HUDEP-2 (cell line): ENCODE results near the gene OSBPL2.

ENCODE experiments used
- DNase-seq, 76 experiments: peaks; one replicate each; lab custom pipeline; 2025; ENCODE audit not compliant: unreplicated experiment in 76 of 76; lab: John Stamatoyannopoulos, UW

OSBPL2 gene

DNA sequence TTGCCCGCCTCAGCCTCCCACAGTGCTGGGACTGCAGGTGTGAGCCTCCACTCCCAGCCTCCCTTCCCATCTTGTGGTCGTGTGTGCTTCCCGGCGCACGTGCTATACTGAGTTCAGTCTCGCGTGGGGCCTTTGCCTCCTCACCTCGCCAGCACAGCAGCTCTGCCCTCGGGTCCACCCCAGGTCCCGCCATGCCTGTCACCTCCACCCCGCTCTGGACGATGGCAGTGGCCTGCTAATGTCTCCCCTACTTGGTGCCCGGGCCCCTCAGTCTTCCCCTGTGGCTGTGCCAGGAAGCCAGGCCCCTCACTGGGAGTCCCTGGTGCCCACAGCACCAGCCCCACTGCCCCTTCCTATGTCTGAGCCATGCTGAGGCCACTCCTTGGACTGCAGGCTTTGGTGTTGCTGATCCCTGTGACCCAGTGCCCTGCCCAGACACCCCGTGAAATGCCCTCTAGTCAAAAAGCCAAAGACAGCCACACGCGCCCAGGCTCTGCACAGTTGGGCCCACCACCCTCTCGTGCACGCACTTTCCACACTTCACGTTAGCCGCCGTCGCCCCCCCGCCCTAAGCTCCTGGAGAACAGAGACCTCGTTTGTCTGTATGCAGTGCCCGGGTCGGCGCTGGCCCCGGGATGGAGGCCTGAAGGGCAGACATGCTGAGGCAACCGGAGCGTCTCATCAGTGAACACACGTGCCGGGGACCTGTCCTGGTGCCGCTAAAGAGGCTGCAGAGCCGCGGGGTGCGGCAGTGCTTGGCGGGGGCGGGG lies 32.5 kb upstream of the OSBPL2 start:
- DNase-seq, result no peak

DNA sequence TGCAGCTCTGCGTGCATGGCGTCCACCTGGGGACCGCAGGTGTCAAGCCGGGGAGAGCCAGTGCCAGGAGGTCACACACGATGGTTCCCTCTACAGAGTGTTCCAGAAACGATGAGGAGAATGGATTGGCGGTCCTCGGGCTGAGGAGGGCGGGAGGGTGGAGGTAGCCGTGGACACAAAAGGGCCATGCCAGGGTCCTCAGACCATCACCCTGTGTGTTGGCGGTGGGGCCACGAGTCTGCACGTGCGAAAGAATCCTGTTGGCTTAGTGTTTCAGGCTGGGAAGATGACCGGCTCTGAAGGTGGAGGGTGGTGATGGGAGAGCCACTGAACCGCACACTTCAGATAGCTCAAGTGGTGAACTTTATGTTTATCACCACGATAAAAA lies 31.9 kb upstream of the OSBPL2 start:
- no peak for DNase-seq

DNA sequence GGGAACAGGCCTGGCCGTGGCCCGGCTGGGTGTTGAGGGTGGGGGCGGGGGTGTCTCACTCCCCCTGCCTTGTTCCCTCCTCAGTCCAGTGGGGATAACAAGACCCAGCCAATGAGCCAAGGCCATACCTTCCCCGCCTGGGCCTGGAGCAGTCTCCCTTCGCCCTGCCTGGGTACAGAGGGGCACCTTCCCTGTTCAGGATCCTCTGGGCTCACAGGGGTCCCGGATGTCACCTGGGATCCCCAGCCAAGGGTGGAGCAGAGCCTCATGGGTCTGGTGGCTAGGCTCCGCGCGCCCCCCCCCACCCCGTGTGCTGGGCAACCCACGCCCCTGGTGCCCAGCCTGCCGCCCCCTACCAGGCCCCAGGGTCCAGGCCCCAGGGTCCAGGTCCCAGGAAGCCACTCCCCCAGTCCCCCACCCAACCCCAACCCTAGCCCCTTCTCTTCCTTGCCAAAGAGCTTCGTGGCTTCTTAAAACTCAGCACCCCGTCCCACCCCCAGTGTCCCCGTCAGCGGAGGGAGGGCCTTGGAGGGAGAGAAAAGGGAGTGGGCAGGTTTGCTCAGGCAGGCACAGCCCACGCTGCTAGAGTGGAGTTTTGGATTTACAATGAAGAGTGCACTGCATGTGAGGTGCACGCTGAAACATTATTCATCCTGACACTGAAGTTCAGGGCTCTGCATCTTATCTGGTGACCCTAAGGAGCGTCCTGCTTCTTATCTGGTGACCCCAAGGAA lies 30.1 kb upstream of the OSBPL2 start:
- no peak for DNase-seq

DNA sequence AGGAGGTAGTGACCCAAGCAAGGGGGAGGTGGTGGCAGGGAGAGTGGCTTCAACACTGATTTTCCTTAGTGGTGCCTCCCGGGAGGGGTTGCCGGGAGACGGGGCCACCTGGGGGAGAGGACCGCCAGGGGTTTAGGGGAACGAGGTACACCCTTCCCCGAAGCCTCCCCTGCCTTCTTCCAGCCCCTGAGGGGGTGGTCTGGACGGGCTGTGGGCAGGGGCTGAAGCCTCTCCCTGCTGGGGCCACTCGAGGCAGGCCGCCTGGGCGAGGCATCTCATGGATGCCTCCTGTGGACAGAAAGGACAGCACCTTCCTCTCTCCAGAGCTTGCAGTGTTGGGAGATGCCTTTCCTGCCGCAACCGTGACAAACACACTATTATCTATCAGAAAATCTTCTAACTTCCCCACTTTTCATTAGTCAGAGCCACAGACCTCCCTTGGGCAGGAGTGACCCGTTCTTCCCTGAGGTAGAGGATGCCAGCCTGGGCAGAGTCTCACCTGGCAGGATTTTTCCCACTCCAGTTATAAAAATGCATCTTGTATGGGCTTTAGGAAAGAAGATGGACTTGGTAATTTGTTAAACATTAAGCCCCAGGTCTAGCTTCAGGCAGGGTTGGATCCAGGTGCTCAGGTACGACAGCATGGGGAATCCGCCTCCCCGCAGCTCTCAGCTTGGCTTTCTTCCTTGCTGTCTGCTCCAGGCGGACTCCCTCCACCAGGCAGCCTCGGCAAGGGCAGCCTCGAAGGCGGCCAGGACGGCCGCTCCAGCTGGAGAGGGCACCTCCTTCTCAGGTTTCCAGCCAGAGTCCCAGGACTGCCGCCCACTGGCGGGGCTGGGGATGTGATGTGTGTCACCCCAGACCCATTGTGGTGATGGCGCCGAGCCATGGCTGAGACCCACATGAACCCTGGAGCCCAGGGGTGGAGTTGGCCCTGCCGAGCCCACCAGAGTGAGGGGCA lies 29.2 kb upstream of the OSBPL2 start:
- DNase-seq, result no peak

DNA sequence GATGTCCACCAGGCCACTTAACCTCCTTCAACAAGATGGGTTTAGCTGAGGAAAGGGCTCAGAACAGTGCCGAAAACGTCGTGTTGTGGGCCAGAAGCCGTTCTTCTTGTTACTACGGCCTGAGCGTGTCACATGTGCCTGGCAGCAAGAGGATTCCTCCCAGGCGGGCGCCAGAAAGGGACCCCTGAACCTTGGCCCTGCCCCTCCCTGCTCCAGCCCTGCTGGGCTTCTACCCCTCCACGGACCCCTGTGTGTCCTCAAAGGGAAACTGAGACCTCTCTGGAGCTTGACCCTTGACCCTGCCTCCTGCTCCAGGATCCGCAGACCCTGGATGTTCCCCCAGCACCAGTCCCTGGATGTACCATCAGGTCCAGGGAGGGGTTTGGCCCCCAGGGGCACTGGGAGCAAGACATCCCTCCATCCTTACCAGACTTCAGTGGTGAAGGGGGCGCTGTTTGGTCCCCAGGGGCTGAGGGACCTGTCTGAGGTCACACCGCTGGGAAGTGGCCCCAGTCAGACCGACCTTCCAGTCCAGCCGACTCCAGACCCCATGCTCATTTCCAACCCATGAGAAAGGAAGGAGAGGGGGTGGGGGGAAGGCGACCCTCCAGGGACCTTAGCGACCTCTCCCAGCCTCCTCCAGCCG lies 28.3 kb upstream of the OSBPL2 start:
- no peak for DNase-seq

DNA sequence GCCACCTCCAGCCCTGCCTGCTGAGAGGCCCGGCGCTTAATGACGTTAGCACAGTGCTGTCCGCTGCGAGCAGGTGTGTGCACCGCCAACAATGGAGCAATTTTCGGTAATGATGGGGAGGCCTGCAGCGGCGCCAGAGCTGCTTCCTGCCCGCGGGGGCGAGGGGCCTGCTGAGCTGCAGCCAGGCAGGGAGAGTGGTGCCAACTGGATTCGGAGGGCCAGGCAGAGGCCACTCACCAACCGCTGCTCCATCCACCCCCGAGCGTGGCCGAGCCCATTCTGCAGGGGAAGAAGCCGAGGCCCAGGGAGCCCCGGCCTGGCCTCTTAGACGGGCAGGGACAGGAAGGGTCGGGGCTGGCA lies 27.8 kb upstream of the OSBPL2 start:
- DNase-seq, result no peak

DNA sequence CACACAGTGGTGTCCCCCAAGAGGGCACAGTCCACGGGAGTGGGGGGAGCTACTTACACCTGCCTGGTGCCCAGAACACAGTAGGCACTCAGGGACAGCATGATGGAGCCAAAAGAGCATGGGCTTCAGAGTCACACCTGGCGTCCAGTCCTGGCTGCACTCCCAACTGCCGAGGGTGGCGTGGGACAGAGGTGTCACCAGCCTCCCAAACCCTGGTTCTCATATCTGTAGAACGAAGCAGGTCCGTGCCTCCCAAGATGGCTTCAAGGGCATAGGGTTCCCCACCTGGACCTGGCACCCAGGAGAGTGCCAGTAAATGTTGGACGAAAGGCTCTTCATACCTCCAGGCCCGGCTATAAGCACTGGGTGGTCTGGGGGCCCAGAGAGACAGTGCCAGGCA lies 27.1 kb upstream of the OSBPL2 start:
- DNase-seq, result no peak

DNA sequence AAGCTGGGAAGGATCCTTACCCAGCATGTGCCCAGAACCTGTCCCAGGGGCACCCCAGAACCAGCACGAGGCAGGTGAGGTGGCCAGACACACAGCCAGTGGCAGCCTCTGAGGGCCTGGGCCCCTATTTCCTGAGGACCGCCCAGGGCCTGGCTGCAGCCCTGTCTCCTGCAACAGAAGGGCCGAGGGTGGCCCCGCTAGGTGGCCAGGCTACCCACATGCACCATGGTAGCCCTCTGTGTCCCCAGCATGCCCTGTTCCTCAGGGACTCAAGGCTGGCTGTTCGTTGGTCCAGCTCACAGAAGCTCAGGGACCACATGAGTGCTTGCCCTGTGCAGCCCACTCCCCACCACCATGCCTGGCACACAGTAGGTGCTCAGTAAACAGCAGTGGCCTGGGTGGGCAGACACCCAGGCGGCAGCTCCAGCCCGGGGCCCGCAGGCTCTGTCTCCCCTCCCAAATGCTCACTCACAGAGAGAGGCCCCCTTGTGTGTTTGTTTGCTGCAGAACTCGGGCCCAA lies 26.5 kb upstream of the OSBPL2 start:
- DNase-seq, result no peak

DNA sequence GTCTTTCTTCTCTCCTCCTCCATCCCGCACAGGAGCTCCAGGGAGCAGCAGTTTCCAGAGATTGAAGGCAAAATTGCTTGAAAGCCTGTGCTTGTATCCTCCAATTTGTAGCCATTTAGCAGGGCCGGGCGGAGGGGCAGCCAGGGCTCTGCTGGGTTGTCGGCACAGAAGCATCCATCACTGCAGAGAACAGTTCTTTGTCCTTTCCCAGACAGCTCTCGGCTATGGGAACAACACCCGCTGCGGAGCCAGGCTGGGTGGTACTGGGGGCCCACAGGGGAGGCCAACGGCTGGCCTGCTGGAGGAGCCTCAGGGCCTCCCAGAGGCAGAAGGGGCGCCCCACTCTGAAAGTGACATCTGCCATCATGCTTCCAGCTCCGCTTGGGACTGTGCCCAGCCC lies 26.0 kb upstream of the OSBPL2 start:
- no peak for DNase-seq

DNA sequence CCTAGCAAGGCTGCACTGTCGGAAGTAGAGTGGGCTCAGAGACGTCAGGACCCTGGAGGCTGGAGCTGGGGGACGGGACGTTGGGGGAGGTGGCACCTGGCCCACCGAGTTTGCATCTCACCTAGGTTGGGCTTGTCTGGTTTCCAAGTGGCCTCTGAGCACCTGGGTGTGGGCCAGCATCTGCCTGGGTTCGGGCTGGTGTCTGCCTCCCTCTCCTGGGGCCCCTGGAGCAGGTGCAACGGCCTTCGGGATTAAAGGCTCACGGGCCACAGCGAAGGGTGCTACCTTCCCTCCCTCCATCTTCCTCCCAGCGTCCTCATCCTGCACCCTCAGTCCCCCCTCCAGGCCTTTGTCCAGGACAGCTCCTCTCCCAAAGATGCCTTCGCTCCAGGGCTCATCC lies 24.3 kb upstream of the OSBPL2 start:
- no peak for DNase-seq

DNA sequence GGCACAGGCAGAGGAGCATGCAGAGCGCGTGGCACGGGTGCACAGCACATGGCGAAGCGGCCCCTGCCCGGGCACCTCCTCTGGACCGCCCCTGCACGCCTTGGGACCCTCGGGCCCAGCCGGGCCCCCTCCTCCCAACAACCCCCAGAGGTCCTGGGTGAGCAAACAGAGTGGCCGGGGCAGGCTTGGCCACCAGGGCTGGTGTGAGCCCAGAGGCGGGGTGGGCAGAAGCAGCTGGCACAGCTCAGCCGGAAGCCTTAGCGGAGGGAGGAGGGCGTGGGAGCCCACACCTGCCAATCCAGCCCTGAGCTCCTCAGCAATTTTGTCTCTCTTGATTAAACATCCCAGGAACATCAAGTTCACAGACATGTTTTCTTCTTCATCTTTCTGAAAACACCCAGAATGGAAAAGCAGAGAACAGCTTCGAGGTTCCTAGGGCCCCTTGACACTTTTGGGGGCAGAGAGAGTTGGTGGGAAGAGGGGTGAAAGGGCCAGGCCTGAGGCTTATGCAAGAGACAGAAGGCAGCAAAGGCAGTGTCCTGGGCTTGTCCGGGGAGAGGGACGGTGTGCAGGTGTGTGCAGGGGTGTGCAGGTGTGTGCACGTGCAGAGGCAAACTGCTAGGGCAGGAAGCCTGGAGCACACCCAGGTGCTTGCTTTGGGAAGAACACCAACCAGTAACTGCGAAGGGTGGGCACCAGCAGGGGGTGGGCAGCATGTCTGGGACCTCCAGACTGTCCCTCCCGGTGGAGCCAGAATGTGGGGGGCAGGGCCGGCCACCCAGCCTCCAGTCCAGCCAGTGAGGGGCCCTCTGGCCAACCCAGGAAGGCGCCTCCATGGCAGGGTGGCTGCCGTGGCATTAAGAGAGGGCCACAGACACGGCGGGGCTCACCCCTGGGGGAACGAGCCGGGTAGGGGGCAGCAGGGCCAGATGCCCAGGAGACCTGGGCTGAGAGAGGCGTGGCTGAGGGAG lies 23.0 kb upstream of the OSBPL2 start:
- no peak for DNase-seq

DNA sequence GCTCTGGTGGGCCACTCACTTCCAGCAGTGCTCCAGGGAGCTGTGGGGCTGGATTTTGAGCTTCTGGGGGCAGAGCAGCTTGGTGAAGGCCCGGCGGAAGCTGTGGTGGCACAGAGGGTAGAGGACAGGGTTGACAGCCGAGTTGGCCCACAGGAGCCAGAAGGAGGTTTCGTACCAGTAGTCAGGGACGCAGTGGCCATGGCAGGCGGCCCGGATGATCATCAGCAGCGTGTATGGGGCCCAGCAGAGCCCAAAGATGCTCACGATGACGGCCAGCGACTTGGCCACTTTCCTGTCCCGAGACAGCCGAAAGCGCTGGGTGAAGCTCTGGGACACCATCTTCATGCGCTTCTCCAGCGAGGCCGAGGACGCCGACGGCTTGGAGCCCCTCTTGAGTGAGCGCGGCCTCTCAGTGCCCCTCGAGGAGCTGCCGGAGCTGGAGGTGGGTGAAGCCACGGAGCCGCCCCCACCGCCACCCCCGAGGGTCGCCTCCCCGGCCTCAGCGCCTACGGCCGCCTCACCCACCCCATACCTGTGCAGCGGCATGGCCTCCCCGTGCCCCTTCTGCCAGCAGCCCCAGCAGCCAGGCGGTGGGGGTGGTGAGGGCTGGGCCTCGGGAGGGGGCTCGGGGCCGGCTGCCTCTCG lies 22.2 kb upstream of the OSBPL2 start:
- DNase-seq, result no peak

DNA sequence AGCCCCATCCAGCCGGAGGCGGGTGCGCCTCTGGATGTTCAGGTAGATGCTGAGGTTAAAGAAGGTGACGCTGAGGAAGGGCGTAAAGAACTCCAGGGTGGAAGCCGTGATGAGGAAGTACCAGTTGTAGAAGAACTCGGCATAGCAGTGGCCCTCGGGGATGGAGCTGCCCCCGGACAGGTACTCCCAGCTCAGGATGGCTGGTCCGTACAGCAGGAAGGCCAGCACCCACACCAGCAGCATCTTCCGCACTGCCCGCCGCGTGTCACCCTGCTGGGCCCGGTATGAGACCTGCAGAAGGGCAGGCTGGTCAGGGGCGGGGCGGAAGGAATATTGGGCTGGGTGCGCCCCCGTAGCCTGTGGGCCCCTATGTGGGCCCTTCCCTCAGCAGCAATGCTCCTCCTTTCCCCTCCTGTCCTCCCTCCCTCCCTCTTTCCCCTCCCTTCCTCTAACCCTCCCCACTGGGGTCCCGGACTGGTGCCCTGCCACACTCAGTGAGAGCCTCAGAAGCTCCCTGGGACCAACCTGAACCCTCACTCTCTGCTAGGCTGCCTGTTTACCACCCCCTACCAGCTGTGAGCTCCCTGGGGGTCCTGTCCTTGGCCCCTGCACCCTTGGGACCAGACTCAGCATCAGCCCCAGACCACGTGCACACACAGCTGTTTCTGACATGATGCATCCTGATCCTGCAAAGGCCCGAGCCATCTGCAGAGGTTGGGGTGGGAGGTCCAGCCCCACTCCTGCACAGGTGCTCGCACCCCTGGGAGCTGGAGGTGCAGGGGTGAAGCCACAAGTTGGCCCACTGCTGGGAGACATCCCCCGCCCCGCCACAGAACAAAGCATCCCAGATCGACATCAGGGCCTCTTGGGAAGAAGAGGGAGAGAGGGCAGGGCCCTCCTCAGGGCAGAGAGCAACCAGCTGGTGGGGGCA lies 21.4 kb upstream of the OSBPL2 start:
- no peak for DNase-seq

DNA sequence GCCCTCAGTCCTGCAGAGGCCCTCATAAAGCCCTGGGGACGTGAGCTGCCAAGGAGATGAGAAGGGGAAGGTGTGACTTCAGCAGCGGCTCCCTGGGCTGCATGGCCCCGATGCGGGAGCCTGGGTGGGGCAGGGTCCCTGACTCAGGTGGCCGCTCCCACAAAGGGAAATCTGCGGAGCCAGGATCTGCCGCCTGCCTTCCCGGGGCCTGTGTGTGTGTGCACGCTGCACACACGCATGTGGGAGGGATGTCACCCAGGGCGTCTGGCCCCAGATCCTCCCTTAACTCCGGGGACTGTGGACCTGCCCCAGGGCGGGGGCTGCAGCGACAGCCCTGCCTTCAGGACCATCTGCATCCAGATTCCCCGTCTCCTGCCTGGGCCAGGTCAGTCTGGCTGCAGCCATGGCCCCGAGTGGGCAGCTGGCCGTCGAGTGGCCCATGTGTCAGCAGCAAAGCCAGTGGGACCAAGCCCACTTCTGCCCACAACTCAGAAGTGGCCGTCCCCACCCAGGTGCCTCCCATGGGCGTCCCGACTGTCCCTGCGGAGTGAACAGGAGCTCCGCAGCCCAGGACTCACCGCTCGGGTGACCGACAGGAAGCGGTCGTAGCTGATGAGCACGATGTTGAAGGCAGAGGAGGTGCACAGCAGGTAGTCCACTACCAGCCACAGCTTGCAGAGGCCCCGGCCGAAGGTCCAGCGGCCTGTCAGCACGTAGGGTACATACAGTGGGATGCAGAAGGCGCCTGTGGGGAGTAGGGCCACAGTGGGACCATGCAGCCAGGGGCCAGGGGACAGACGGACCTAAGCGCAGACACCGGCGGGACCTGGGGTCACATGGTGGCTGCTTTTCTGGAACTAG lies 20.2 kb upstream of the OSBPL2 start:
- no peak for DNase-seq

DNA sequence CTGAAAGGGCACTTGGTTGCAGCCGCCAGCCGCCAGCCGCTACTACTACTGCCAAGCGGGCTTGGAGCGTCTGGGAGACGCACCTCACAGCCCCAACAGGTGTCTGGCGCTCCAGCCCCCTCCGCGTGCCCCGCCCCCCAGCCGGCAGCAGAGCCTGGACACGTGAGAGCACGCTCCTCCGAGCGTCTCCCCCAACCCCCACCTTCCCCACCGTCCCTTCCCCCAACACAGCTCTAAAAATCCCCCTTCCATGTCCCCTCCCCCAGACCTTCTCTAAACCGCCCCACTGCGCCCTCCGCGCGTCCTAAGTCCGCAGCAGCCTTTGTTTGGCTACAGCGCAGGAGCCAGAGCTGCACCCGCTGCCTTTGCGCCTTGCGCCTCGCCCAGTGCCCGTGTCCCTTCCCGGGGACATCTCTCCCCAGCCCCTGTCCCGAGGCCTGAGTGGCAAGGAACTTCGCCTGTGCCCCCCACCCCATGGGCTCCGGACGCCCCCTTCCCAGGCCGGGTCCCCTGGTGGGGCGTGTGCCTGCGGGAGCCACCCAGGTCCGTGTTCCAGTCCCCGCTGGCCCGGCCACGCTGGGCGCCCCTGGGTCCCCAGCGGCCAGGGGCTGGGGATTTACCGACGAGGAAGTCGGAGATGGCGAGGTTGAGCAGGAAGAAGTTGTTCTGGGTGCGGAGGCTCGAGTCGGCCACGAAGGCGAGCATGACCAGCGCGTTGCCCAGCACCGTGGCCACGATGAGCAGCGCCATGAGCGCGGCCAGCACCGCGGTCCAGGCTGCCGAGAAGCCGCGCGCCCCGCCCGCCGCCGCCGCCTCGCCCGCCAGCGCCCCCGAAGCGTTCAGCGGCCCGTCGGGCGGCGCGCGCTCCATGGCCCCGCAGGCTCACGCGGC lies 19.0 kb upstream of the OSBPL2 start:
- no peak for DNase-seq
